GM18858 (cell line): ENCODE data around the gene KRT1.
"Not testable (repeated sequence)": the region's sequence is repeated elsewhere in the genome, so short reads cannot be mapped to it uniquely, and the experiment has no call there.

Source experiments
- ATAC-seq: cut with Tn5 transposase; IDR thresholded peaks from one replicate; pipeline ENCODE4 v1.9.1; 2021; ENCODE audit not compliant: unreplicated experiment

KRT1 gene

DNA sequence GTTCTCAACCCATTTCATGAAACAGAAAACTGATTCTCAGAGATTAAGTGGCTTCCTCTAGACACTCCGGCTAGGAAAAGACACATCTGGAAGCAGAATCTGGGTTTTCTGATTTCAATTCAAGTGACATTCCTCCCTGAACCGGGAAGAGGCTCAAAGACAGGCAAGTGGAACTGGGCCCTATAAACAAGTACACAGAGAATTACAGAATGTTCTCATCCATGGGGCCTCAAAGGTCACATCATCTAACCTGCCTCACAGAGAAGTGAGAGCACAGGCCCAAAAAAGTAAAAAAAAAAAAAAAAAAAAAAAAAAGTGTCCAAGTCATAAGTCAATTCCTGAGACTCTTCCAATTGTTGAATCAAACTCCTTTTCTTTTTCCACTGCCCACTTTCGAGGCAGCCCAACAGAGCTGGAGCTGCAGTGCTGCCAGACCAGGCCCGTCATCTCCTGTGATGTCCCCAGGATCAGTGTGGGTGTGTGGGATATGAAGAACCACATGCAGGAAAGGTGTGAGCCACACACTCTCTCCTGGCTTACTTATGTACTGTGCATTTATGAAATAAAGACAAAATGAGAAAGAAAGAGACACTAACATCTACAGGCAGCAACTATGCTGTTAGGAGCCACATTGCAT, 2.8 kb upstream of the KRT1 start:
- no peak for ATAC-seq

DNA sequence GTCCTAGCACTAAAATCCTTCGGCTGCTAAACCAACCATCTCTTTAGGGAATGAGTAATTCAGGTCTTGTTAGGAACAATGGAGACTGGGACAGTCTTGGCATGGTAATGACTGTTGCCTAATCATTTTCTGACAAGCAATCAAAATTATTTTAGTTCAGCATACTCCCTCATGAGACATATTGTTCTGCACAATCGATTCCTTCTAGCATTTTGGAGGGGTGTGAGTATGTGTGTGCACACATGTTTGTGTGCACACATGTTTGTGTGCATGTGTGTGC, 2.1 kb upstream of the KRT1 start:
- no peak for ATAC-seq

DNA sequence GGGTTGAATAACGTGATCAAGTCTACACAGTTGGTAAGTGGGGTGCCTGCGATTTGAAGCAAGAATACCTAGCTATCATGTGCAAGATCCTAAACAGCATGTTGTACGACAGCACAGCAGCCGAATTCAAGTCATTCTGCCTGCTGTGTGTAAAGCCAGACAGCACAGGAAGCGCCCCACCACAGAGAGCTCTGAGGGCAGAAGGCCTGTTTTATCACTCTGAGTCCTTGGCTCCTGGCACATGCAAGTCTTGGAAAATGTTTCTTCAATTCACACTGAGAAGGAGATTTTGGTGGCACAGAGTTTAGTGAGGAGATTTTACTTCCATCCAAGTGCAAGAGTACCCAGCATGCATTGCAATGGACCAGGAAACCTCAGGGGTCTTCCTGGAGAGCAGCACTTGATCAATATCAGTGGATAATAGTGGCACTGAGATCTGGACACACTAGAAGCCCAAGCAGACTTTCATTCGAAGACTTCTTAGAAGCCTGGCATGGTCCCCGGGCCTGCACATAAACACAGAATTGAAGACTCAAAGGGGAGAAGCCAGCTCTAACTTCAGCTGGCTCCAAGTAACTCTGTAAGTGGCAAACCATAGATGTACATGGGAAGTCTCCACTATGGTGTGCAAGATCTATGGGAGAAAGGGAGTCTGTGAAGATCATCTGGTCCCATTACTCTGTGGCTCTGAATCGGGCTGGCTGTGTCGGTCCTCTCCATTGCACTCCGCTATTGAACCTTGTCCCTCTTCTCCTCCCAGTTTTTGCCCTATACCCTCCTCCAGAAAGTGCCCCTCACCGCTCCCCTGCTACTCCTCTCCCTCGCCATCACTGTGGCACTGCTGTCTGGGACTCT, 1.5 kb upstream of the KRT1 start:
- no peak for ATAC-seq

DNA sequence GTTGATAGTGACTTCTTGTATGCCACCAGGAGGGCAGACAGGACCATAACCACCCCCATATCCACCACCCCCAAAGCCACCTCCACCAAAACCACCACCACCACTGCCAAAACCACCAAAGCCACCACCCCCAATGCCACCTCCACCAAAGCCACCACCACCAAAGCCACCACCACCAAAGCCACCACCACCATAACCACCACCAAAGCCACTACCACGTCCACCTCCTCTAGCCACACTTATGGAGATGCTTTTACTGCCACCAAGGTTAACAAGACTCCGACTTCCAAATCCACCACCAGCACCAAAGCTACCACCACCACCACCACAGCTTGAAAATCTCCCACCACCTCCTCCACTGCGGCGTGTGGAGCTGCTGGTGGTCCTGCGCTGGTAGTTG, 332 bp downstream of the KRT1 start:
- no peak for ATAC-seq

DNA sequence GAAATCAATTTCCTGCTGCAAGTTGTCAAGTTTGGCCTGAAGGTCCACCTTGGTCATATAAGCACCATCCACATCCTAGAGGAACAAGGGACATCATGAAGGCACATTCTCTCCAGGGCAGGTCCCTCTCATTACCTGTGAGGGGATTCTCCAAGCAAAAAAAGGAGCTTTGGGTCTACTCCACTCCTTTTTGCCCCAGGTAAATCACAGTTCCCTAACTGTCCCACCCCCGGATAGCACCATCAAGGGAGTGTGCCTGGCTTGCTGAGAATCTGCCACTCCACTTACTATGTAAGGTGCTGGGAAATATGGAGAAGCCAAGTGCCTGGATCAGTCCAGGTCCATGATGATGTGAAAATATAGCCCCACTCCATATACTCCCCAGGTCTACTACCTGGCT, 2.5 kb downstream of the KRT1 start:
- ATAC-seq: no peak

DNA sequence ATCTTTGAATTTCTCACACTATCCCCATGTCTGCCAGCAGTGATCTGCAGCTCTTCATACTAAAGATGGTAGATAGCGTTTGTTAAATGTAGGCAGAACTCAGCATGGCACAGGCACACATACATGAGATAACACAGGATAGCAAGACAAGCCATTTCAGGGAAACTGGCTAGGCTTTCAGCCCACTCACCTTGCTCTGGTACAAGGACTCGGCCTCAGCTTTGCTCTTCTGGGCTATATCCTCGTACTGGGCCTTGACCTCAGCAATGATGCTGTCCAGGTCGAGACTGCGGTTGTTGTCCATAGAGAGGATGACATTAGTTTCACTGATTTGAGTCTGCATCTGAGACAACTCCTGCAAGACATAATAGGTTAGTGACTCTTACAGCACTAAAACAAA, 3.1 kb downstream of the KRT1 start:
- ATAC-seq: no peak

DNA sequence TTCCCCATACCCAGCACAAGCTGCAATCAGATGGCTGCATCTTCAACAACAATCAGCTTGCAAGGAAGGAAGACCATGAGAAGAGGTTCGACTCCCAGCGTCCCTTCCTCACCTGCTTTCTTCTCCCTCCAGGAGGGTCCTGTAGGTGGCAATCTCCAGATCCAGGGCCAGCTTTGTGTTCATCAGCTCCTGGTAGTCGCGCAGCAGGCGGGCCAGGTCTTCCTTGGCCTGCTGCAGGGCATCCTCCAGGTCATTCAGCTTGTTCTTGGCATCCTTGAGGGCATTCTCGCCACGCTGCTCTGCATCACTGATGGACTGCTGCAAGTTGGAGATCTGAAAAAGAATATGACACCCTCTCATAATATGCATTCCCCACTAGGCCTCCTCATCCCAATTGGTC, 4.0 kb downstream of the KRT1 start:
- no peak for ATAC-seq

DNA sequence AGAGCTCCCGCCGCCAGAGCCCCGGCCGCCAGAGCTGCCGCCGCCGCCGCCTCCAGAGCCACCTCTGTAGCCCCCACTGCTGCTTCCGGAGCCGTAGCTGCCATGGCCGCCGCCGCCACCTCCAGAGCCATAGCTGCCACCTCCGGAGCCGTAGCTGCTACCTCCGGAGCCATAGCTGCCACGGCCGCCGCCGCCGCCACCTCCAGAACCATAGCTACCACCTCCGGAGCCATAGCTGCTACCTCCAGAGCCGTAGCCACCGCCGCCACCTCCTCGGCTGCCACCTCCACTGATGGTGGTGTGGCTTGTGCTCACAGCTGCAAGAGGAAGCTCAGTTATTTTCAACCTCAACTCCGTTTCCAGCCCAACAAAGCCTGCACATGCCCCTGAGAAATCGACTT, 4.9 kb downstream of the KRT1 start:
- no peak for ATAC-seq

DNA sequence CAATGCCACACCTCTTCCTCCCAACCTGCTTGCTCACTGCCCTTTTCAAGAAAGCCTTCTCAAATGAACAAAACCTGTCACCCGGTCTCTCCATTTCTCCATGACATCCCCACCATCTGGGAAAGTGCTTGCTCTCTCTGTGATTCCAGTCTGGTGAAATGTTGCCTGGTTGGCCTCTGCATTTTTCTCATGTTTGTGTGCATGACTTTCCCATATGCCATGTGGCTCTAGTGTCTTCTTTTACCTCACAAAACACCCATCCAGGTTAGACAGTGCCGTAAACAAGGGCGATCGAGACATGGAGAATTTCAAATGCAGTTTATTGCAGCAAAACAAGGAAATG, 5.8 kb downstream of the KRT1 start:
- ATAC-seq: no peak

DNA sequence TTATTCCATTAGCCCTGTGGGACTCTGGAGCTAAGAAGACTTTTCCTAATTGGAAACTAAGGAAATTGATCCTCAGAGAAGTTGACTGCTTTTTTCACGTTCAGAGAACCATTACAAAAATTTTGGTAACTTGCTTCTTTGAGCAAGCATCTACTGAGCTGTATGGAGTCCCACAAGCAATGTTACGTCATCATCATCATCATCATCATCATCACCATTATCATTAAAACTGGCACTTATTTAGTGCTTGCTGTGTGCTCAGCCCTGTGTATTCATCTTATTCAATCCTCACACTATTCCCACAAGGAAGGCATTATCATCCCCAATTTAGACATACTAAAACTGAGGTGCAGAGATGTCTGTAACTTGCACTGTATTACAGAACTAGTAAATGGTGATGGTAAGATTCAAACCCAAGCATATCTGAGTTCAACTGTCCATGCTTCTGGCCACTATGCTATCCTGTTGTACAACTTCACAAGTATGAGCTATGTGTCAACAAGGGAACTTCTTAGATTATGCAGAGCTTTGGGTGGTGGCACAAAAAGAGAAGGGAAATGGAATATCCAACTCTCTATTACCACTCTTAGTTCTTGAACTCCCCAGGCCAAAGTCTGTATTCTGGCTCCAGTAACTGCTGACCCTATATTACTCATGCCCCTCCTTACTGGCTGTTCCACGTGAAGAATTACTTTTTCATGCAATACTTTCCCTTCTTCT, 6.3 kb downstream of the KRT1 start:
- ATAC-seq: no peak

DNA sequence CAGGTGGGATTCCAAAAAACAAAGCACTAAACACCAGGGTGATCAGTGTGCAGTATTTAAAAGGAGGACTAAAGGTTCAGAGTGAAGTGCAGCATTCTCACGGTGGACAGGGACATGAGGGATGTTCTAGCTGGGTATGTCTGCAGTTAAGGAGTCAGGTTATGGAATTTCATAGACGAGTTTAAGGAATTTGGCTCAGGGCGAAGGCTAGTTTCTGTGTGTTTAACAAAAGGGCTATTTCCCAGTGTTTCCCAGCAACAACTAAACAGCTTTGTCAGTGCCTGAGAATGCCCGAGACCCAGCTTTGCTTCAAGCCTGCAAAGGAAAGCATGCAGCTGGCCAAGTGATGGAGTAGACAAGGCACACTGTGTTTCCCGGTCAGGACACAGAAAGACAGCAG, 7.0 kb downstream of the KRT1 start:
- ATAC-seq: no peak

DNA sequence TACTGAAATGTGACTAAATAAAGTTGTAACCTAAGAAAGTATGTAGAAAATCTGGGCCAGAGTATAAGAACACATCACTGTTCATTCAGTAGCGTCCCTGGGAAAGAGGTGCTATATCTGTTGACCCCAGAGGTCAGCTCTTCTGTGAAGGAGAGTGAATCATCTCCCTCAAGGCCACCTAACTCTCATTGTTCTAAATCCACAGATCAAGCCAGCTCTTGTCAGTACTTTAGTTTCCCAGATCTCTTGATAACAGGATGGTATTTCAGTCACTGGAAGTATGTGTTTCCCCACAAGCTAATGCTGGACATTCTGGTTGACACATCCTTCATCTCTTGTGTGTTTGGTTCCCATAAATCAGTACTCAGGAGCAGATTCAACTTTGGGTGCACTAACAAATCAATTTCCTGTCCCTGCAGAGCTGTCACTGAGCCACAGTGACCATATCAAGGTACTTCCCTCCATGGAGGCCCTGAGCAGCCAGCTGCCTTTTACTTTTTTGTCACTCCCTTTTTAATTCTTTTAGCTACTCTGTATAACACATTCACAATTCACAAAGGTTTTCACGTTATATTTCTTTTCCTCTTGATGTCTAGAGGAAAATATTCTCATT, 7.8 kb downstream of the KRT1 start:
- ATAC-seq: no peak

DNA sequence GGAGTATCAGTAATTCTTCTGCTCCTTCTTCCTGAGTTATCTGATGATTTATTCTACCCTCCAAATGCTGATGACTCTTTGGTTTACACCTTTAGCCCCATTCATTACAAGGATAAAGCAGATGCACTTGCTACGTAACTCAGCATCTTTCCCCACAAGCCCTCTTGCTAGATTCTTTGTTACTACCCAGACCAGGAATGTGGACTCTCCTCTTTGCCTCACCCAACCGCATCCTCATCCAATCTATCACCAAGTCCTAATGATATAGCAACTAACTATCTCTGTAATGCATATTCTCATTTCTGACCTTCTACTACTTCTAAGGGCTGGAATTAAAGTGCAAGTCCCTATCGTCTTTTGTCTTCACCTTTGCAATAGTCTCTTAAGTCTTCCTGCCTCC, 9.2 kb downstream of the KRT1 start:
- ATAC-seq: no peak

DNA sequence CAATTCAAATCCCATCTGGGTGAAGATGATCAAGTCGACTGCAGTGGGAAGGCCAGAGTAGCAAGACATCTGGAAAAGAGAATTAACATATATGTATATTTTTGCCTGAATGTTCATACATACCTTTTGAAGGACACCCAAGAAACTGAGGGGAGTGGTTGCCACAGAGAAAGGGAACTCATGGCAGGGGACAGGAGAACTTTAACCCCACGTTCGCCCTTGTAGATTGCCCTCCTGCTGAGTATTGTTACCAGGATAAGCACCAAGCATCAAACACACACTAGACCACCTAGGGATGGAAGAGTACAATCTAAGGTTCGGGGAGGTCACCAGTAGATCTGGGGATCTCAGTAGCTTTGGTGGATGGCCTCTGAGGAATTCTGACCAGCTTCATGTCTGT, 9.7 kb downstream of the KRT1 start:
- no peak for ATAC-seq

DNA sequence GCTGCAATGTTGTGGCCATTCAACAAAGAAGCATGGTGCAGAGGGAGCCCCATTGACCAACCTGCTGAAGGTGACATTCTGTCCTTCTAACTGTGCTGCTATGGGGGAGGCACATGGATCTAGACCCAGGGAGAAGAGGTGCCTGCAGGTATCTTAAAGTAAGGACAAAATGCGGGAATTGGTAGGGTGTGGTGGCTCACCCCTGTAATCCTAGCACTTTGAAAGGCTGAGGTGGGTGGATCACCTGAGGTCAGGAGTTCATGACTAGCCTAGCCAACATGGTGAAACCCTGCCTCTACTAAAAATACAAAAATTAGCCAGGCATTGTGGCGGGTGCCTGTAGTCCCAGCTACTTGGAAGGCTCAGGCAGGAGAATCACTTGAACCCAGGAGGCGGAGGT, 10.3 kb downstream of the KRT1 start:
- not testable (repeated sequence) for ATAC-seq

DNA sequence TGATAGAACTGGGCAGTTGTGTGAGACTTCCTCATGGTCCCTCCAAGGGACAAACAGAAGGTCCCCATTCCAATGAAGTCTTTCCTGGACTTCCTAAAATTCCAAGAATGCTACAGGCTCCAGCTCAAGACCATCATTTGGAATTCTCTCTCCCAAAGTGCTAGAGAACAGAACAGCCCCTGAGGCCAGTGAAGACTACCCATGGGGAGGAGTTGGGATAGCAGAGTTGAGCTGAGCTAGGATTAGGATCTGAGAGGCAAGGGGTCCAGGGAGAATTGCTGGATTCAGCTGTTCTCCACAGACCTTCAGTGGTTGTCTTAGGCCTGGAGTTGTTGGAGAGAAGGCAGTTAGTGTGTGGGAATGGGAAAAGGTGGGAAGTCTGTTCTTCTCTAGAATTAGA, 10.8 kb downstream of the KRT1 start:
- no peak for ATAC-seq

DNA sequence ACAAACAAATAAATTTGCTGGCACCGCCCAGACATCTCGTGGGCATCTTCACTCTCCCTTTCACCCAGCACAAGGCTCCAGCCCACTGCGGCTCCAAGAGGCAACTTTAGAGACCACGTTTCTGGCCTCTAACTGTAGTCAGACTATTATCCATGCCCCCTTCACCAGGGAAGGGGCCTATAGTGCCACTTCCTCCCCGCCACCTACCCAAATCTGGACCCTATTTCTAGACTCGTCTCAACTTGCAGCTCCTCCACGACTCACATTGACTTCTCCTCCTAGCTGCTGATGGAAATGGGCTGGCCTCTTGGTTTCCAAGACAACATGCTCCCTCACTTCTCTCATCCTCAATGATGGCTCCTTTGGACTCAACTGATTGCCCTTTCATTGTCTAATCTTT, 12.3 kb downstream of the KRT1 start:
- ATAC-seq: no peak

DNA sequence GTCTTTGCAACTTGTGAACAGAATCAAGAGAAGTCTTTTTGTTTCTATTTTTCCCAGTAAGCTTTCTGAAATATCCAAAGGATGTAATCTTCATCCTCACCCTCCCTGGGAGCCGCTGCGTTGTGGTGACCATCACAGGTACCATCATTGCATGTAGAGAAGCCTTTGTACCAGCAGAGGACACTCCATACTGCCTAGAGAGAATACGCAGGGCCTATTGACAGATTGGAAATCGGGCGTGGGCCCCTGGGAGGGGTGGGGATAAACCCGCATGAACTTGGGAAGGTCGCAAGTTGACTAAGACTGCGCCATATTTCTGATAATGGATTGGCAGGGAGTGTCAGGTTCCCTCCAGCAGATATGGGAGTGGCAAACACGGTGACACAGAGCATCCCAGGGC, 12.7 kb downstream of the KRT1 start:
- ATAC-seq: no peak

DNA sequence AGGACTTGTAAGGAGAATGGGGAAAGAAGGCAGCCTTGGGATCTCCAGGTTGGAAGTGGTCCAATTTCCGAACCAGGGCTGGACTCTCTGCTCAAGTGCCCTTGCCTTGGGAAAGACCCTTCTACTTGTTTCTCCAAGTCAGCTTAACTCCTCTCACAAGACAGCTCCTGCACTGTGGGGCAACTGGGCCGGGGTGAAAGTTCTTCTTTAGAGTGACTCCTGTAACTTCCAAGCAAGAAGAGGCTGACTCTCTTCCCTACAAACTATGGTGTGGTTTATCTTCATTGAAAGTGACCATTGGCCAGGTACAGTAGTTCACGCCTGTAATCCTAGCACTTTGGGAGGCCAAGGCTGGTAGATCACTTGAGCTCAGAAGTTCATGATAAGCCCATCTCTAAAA, 13.7 kb downstream of the KRT1 start:
- ATAC-seq: no peak

DNA sequence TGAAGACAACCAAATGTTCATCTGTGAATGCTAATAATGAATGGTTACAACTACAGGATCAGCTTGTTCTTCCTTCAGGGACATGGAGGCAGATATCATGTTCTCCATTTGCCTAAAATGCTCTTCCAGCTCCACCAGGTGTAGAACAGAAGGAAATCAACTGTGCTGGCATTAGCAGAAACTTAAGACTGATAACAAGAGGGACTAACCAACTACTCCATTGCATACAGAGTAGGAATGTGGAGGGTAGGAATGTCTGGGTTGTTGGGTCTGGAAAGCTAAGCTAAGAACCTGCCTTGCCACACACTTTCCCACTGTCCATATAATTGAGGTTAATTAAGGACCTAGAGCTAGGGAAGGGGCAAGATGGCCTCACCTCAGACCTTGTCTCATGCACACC, 16.8 kb downstream of the KRT1 start:
- ATAC-seq: no peak

DNA sequence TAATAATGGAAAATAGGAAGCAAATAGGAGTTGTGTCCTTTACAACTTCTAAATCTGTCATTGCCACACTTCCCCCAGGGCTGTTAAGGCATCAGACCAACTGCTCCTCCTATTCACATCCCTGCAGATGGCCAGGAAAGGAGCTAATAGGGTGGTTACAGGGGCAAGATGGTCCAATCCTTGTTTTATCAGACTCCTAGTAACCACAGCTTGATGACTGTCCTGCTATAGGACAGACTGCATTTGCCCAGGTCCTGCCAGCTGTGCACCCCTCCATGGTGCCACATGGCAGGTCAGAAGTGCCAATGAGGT, 17.3 kb downstream of the KRT1 start:
- ATAC-seq: no peak
